AML-193 (cell line): ENCODE results near the gene RPTOR.

ENCODE experiments used
- DNase-seq, 2 experiments: peaks; one replicate each; lab custom pipeline; 2025; lab: John Stamatoyannopoulos, UW

Gene RPTOR

GRCh38 chr17:80666867-80667266, 122.2 kb downstream of the RPTOR start:
- DNase-seq: no peak

- DNase-seq: no peak
These were observed 123.0 kb downstream of the RPTOR start for GRCh38 chr17:80667462-80668277.

GRCh38 chr17:80668375-80669148, 123.9 kb downstream of the RPTOR start:
- no peak for DNase-seq

GRCh38 chr17:80671039-80671824, 126.6 kb downstream of the RPTOR start:
- no peak for DNase-seq

GRCh38 chr17:80671825-80672110, 127.1 kb downstream of the RPTOR start:
- no peak for DNase-seq

- no peak for DNase-seq
These were observed 128.7 kb downstream of the RPTOR start for GRCh38 chr17:80673152-80673920.

- DNase-seq: no peak
These were observed 130.9 kb downstream of the RPTOR start for GRCh38 chr17:80675438-80676095.

- DNase-seq: no peak
These were observed 131.4 kb downstream of the RPTOR start for GRCh38 chr17:80676096-80676466.

- DNase-seq: no peak
These were observed 131.9 kb downstream of the RPTOR start for GRCh38 chr17:80676564-80676963.

- no peak for DNase-seq
These were observed 132.6 kb downstream of the RPTOR start for GRCh38 chr17:80677214-80677756.

- DNase-seq: no peak
These were observed 135.2 kb downstream of the RPTOR start for GRCh38 chr17:80679816-80680215.

- no peak for DNase-seq
These were observed 136.6 kb downstream of the RPTOR start for GRCh38 chr17:80681215-80681614.

GRCh38 chr17:80682372-80682771, 137.7 kb downstream of the RPTOR start:
- no peak for DNase-seq

- DNase-seq: no peak
These were observed 139.0 kb downstream of the RPTOR start for GRCh38 chr17:80683625-80684104.

- DNase-seq: no peak
These were observed 143.2 kb downstream of the RPTOR start for GRCh38 chr17:80687839-80688238.

- DNase-seq: no peak
These were observed 144.5 kb downstream of the RPTOR start for GRCh38 chr17:80689129-80689619.

GRCh38 chr17:80691784-80692183, 147.1 kb downstream of the RPTOR start:
- no peak for DNase-seq

GRCh38 chr17:80692931-80693467, 148.4 kb downstream of the RPTOR start:
- no peak for DNase-seq

GRCh38 chr17:80693511-80693910, 148.9 kb downstream of the RPTOR start:
- no peak for DNase-seq
